K562 (cell line): ENCODE data around the gene UNC5C. TPM values are rescaled to one million over a fixed set of nuclear protein-coding genes. Genes with fewer than 3 reads are reported as not detected.

Experiments used
- ATF3 ChIP-seq, 2 experiments: fragments of 450-650 bp in 1 of 2; sonication (generic) in 1 of 2; formaldehyde crosslinking in 1 of 2; IDR thresholded peaks in 1 of 2; conservative IDR thresholded peaks in 1 of 2; 2 replicates each; pipeline versions ENCODE4 v1.6.1 to v1.8.1; 2016 to 2023; ENCODE audit warnings: mild to moderate bottlenecking in 2 of 2, moderate library complexity in 2 of 2, inconsistent platforms in 1 of 2, missing genetic modification reagents in 1 of 2
- CEBPB ChIP-seq: fragments of 450-650 bp; IDR thresholded peaks from 2 replicates; pipeline ENCODE4 v1.6.1; 2016; ENCODE audit warnings: missing genetic modification characterization, missing compliant biosample characterization
- COPS2 ChIP-seq: fragments of 450-650 bp; conservative IDR thresholded peaks from 2 replicates; pipeline ENCODE4 v1.6.1; 2016; ENCODE audit warnings: mild to moderate bottlenecking, moderate library complexity
- CREB3L1 ChIP-seq: fragments of 450-650 bp; IDR thresholded peaks from 2 replicates; pipeline ENCODE4 v1.6.1; 2014; ENCODE audit warnings: low read depth, mild to moderate bottlenecking, moderate library complexity, borderline replicate concordance
- DPF2 ChIP-seq: fragments of 450-650 bp; IDR thresholded peaks from 2 replicates; pipeline ENCODE4 v1.6.1; 2016
- E4F1 ChIP-seq: fragments of 250-450 bp; sonication (Bioruptor Pico); IDR thresholded peaks from 2 replicates; pipeline ENCODE4 v1.5.0; 2021; ENCODE audit warnings: mild to moderate bottlenecking, borderline replicate concordance
- HMG20B ChIP-seq: fragments of 250-450 bp; sonication (Bioruptor Pico); IDR thresholded peaks from 2 replicates; pipeline ENCODE4 v1.5.0; 2021; ENCODE audit warnings: mild to moderate bottlenecking
- MAFK ChIP-seq: IDR thresholded peaks from 2 replicates; pipeline ENCODE4 v1.6.1; 2011; ENCODE audit warnings: low read length, improper control_type of control experiment
- MXD1 ChIP-seq: fragments of 250-450 bp; sonication (Bioruptor Pico); IDR thresholded peaks from 2 replicates; pipeline ENCODE4 v1.8.0; 2021; ENCODE audit warnings: borderline replicate concordance, mild to moderate bottlenecking, moderate library complexity; ENCODE audit not compliant: poor library complexity, severe bottlenecking
- NFYB ChIP-seq: IDR thresholded peaks from 2 replicates; pipeline ENCODE4 v1.6.1; 2011; ENCODE audit warnings: mild to moderate bottlenecking, moderate library complexity; ENCODE audit not compliant: insufficient read length; ENCODE audit errors: extremely low read depth
- PCBP2 ChIP-seq: fragments of 200-400 bp; formaldehyde crosslinking; IDR thresholded peaks from 2 replicates; pipeline ENCODE4 v1.6.1; 2018; ENCODE audit warnings: low read length, low read depth, mild to moderate bottlenecking, moderate library complexity; ENCODE audit not compliant: poor library complexity, severe bottlenecking
- PRPF4 ChIP-seq: fragments of 200-400 bp; formaldehyde crosslinking; IDR thresholded peaks from one replicate; pipeline ENCODE4 v1.6.1; 2017; ENCODE audit warnings: low read length, low read depth, mild to moderate bottlenecking; ENCODE audit not compliant: insufficient read depth, poor library complexity, severe bottlenecking
- STAT5B ChIP-seq: fragments of 250-450 bp; sonication (Bioruptor Pico); IDR thresholded peaks from 2 replicates; pipeline ENCODE4 v1.8.0; 2021; ENCODE audit warnings: mild to moderate bottlenecking, inconsistent platforms
- TAF1 ChIP-seq: IDR thresholded peaks from 2 replicates; pipeline ENCODE4 v1.6.1; 2011; ENCODE audit warnings: mild to moderate bottlenecking, low read length, moderate library complexity; ENCODE audit not compliant: insufficient read depth, control insufficient read depth, severe bottlenecking; ENCODE audit errors: extremely low read depth
- ZNF143 ChIP-seq: sonication (generic); formaldehyde crosslinking; IDR thresholded peaks from 2 replicates; pipeline ENCODE4 v1.9.0; 2022; ENCODE audit warnings: mild to moderate bottlenecking, missing genetic modification reagents
- ZNF384 ChIP-seq: IDR thresholded peaks from 2 replicates; pipeline ENCODE4 v1.6.1; 2012; ENCODE audit warnings: low read depth, low read length, improper control_type of control experiment
- ZNF639 ChIP-seq, 2 experiments: fragments of 200-800 bp in 1 of 2; sonication (Bioruptor generic) in 1 of 2; sonication (generic) in 1 of 2; formaldehyde crosslinking in 1 of 2; IDR thresholded peaks in 1 of 2; conservative IDR thresholded peaks in 1 of 2; 2 replicates each; pipeline versions ENCODE4 v1.5.0 to v1.6.1; 2016 to 2020; ENCODE audit warnings: missing compliant biosample characterization in 1 of 2, missing genetic modification characterization in 1 of 2, missing genetic modification reagents in 1 of 2
- ZNF655 ChIP-seq: fragments of 250-450 bp; sonication (Bioruptor Pico); IDR thresholded peaks from 2 replicates; pipeline ENCODE4 v1.5.0; 2021
- ZNF77 ChIP-seq: fragments of 250-450 bp; sonication (Bioruptor Pico); IDR thresholded peaks from 2 replicates; pipeline ENCODE4 v1.5.0; 2020
- polyA plus RNA-seq, 8 experiments: library from polyadenylated mRNA; depleted of rRNA in 4 of 8; stranded (reverse) in 5 of 8; unstranded in 3 of 8; fragments of >200 nt; fragmentation: Nextera tagmentation in 2 of 8; fragmentation: Illumina TruSeq in 1 of 8; extraction: Ambion mirVana in 2 of 8; extraction: Trizol in 1 of 8; gene quantifications; 2 replicates each; pipeline versions ENCODE4 v1.2.1 to v1.2.3, GENCODE V29; 2011 to 2014; ENCODE audit warnings: inconsistent platforms in 1 of 8, missing spikeins in 1 of 8
- total RNA-seq, 7 experiments: library from RNA; depleted of rRNA in 6 of 7; stranded (reverse); fragments of >200 nt in 6 of 7; fragmentation: Illumina TruSeq in 2 of 7; extraction: Trizol in 2 of 7; gene quantifications; 2 replicates each; pipeline versions ENCODE4 v1.2.1 to v1.2.3, GENCODE V29; 2011 to 2021; ENCODE audit warnings: low replicate concordance in 1 of 7

UNC5C gene
- total and polyA plus RNA-seq, 9 of the 15 experiments (the other 6 are each of a cell fraction or from before 2014, with no cell fraction given) = under 0.01 to 0.10 (median 0.03) TPM; not detected in 1

- no peak for TF ChIP-seq E4F1
- TF ChIP-seq ZNF143 = no peak
- no peak for TF ChIP-seq PRPF4
- TF ChIP-seq NFYB = no peak
- no peak for TF ChIP-seq ZNF655 (CRISPR knock-in tag)
- peak; percentile 91 for TF ChIP-seq CEBPB (tag)
- no peak for TF ChIP-seq ZNF384
- TF ChIP-seq PCBP2 = no peak
- TF ChIP-seq ATF3 (IDR thresholded peaks at IDR 0.05) = peak; percentile 67
- TF ChIP-seq ATF3 (CRISPR knock-in tag; conservative IDR thresholded peaks at IDR 0.05) = no peak
- no peak for TF ChIP-seq COPS2
- no peak for TF ChIP-seq TAF1
- no peak for TF ChIP-seq ZNF77 (CRISPR knock-in tag)
- no peak for TF ChIP-seq MXD1 (CRISPR knock-in tag)
- no peak for TF ChIP-seq DPF2
- no peak for TF ChIP-seq MAFK
- TF ChIP-seq CREB3L1 = no peak
- no peak for TF ChIP-seq STAT5B (CRISPR knock-in tag)
- TF ChIP-seq ZNF639 (CRISPR knock-in tag; conservative IDR thresholded peaks at IDR 0.05 in 1 of 2, IDR thresholded peaks at IDR 0.05 in 1 of 2) = no peak
- no peak for TF ChIP-seq HMG20B (CRISPR knock-in tag)
Observed at GRCh38 chr4:95215991-95216605, 332.7 kb downstream of the UNC5C start (continued).
